HFFc6 (cell line): Measurements from ENCODE around the gene NT5C2. TPM values are rescaled to one million over a fixed set of nuclear protein-coding genes. Genes with fewer than 3 reads are reported as not detected.
A peak's percentile ranks its signal among the peaks of the same experiment; 100 is the strongest.

ENCODE experiments used
- DNase-seq: peaks from one replicate; pipeline ENCODE4 v3.0.0-alpha.2; 2018
- H3K27ac Mint-ChIP-seq: 2 replicates; pipeline ENCODE4 v1.8.0; 2020; ENCODE audit warnings: mild to moderate bottlenecking, mixed read lengths
- H3K27me3 Mint-ChIP-seq: 2 replicates; pipeline ENCODE4 v1.8.0; 2021; ENCODE audit warnings: mild to moderate bottlenecking, moderate library complexity, mixed read lengths; ENCODE audit not compliant: insufficient read depth
- H3K36me3 Mint-ChIP-seq: 2 replicates; pipeline ENCODE4 v1.8.0; 2021; ENCODE audit warnings: low read depth, mixed read lengths
- H3K4me1 Mint-ChIP-seq: 2 replicates; pipeline ENCODE4 v1.8.0; 2020; ENCODE audit warnings: low read depth, mixed read lengths
- H3K4me3 Mint-ChIP-seq: 2 replicates; pipeline ENCODE4 v1.8.0; 2020; ENCODE audit warnings: mild to moderate bottlenecking, moderate library complexity, mixed read lengths
- H3K9me3 Mint-ChIP-seq: 2 replicates; pipeline ENCODE4 v1.8.0; 2020; ENCODE audit warnings: mild to moderate bottlenecking, mixed read lengths
- CTCF ChIP-seq: fragments of 200-600 bp; sonication (generic); IDR thresholded peaks from 2 replicates; pipeline ENCODE4 v1.5.0; 2021; ENCODE audit warnings: antibody characterized with exemption, mild to moderate bottlenecking
- long read RNA-seq: library from polyadenylated mRNA; unstranded; transcript quantifications from one replicate; pipeline ENCODE4 v2.0.0, GENCODE V29; 2019
- total RNA-seq, 6 experiments: library from RNA; stranded (reverse); fragmentation: NEBNext Ultra II Directional; extraction: Animal tissue kit (Norgen Biotek cat#: 25700); gene quantifications; 2 replicates in 1 of 6; 3 replicates in 5 of 6; pipeline ENCODE4 v1.2.3, GENCODE V29; 2021

NT5C2 gene
- total RNA-seq, result 10 to 100 TPM; 78.5 to 97.4 (median 81.1) TPM
- long read RNA-seq, transcript NT5C2-203 (17 exons, 3,365 nt), result major isoform, 5 of 49 reads
- long read RNA-seq, partial matches to known transcripts, result 9 of 49 reads
- long read RNA-seq, other reads (novel, unspliced or antisense), result 32 of 49 reads

- Mint-ChIP-seq H3K9me3 (no peaks in the 10 kb centered on the region), H3K27me3 (peaks cover 6% of the 10 kb centered on the region; the same call in 1 of the 2 replicates), H3K4me1 (peaks cover 63% of the 10 kb centered on the region), H3K4me3 (peak within 1 kb of the TSS; percentile 96), H3K27ac (peak within 1 kb of the TSS; percentile 99), H3K36me3 (peaks cover 21% of the 10 kb centered on the region)
- TF ChIP-seq CTCF, result no peak
- peak; percentile 60 for DNase-seq
Observed at GRCh38 chr10:103193107-103193819, at the start of gene NT5C2. TSS of gene NT5C2 (minus strand) at chr10:103193272. CDS start at chr10:103174958, 18,314 bp downstream.

- DNase-seq, result peak; percentile 43
- no peaks in the 10 kb centered on the region for H3K9me3 Mint-ChIP-seq
- H3K36me3 Mint-ChIP-seq, result no peaks in the 10 kb centered on the region
- H3K4me1 Mint-ChIP-seq, result peaks cover 38% of the 10 kb centered on the region
- H3K4me3 Mint-ChIP-seq, result no peak overlapping the region; the same call in 1 of the 2 replicates
- peak overlapping the region; percentile 73 for H3K27ac Mint-ChIP-seq
- no peak for TF ChIP-seq CTCF
- peaks cover 7% of the 10 kb centered on the region for H3K27me3 Mint-ChIP-seq
Observed at GRCh38 chr10:103241262-103242011, 48.4 kb upstream of the NT5C2 start.

- peak overlapping the region; percentile 8 for H3K4me3 Mint-ChIP-seq
- H3K36me3 Mint-ChIP-seq, result no peaks in the 10 kb centered on the region
- peak; percentile 56 for DNase-seq
- peak overlapping the region; percentile 73 for H3K27ac Mint-ChIP-seq
- TF ChIP-seq CTCF, result peak; percentile 74
- H3K9me3 Mint-ChIP-seq, result no peaks in the 10 kb centered on the region
- peaks cover 33% of the 10 kb centered on the region for H3K4me1 Mint-ChIP-seq
- H3K27me3 Mint-ChIP-seq, result no peaks in the 10 kb centered on the region
Observed at GRCh38 chr10:103238506-103239252, 45.6 kb upstream of the NT5C2 start.

- H3K4me1 Mint-ChIP-seq, result peaks cover 47% of the 10 kb centered on the region
- no peak for TF ChIP-seq CTCF
- H3K27ac Mint-ChIP-seq, result no peak overlapping the region
Observed at GRCh38 chr10:103235775-103236174, 42.7 kb upstream of the NT5C2 start.

More at GRCh38 chr10:103235775-103236174, 42.7 kb upstream of the NT5C2 start:
- no peak for DNase-seq
- Mint-ChIP-seq H3K9me3 (no peaks in the 10 kb centered on the region), H3K4me3 (no peak overlapping the region), H3K27me3 (no peaks in the 10 kb centered on the region), H3K36me3 (no peaks in the 10 kb centered on the region)
